ENCODE measurements around the gene NEGR1.

- TF ChIP-seq, protein P1, sequence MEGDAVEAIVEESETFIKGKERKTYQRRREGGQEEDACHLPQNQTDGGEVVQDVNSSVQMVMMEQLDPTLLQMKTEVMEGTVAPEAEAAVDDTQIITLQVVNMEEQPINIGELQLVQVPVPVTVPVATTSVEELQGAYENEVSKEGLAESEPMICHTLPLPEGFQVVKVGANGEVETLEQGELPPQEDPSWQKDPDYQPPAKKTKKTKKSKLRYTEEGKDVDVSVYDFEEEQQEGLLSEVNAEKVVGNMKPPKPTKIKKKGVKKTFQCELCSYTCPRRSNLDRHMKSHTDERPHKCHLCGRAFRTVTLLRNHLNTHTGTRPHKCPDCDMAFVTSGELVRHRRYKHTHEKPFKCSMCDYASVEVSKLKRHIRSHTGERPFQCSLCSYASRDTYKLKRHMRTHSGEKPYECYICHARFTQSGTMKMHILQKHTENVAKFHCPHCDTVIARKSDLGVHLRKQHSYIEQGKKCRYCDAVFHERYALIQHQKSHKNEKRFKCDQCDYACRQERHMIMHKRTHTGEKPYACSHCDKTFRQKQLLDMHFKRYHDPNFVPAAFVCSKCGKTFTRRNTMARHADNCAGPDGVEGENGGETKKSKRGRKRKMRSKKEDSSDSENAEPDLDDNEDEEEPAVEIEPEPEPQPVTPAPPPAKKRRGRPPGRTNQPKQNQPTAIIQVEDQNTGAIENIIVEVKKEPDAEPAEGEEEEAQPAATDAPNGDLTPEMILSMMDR (IDR thresholded peaks at IDR 0.05 in 4 of 5, conservative IDR thresholded peaks at IDR 0.05 in 1 of 5): no peak
- no peak for TF ChIP-seq POLR2A (IDR thresholded peaks at IDR 0.05)
Measured at GRCh38 chr1:71792264-71792663, 490.1 kb downstream of the NEGR1 start.
